GM23338 (cell line): ENCODE results near the gene GNA12. TPM values are rescaled to one million over a fixed set of nuclear protein-coding genes. Genes with fewer than 3 reads are reported as not detected.

Experiments used
- ATAC-seq: fragments of 200-7000 bp; cut with Tn5 transposase; 3 replicates; pipeline ENCODE4 v1.9.1; 2020
- DNase-seq: peaks from one replicate; pipeline ENCODE4 v3.0.0-alpha.2; 2015; ENCODE audit warnings: low spot score
- H2AFZ ChIP-seq: fragments of 200-600 bp; sonication (generic); 2 replicates; pipeline ENCODE4 v1.8.0; 2016; ENCODE audit warnings: antibody characterized with exemption, mild to moderate bottlenecking, moderate library complexity
- H3F3A ChIP-seq: fragments of 200-600 bp; sonication (generic); replicated peaks from 2 replicates; pipeline ENCODE4 v1.8.0; 2017; ENCODE audit warnings: antibody characterized with exemption, mixed run types, low read depth
- H3K27ac ChIP-seq: fragments of 200-600 bp; sonication (generic); 2 replicates; pipeline ENCODE4 v1.6.1; 2016; ENCODE audit warnings: low read depth
- H3K27me3 ChIP-seq: fragments of 200-600 bp; sonication (generic); 2 replicates; pipeline ENCODE4 v1.8.0; 2016; ENCODE audit warnings: mild to moderate bottlenecking, mixed run types, moderate library complexity; ENCODE audit not compliant: insufficient read depth
- H3K36me3 ChIP-seq: fragments of 200-600 bp; sonication (generic); 2 replicates; pipeline ENCODE4 v1.8.0; 2016; ENCODE audit warnings: mild to moderate bottlenecking; ENCODE audit not compliant: insufficient read depth
- H3K4me1 ChIP-seq: fragments of 200-600 bp; sonication (generic); 2 replicates; pipeline ENCODE4 v1.8.0; 2016; ENCODE audit warnings: mild to moderate bottlenecking, moderate library complexity; ENCODE audit not compliant: insufficient read depth
- H3K4me2 ChIP-seq: fragments of 200-600 bp; sonication (generic); 2 replicates; pipeline ENCODE4 v1.7.1; 2017; ENCODE audit warnings: mixed run types
- H3K4me3 ChIP-seq: fragments of 200-600 bp; sonication (generic); 2 replicates; pipeline ENCODE4 v1.6.1; 2016; ENCODE audit warnings: mixed run types
- H3K79me2 ChIP-seq: fragments of 200-600 bp; sonication (generic); replicated peaks from 2 replicates; pipeline ENCODE4 v1.8.0; 2017; ENCODE audit warnings: mild to moderate bottlenecking; ENCODE audit not compliant: insufficient read depth
- H3K9me2 ChIP-seq: fragments of 200-600 bp; sonication (generic); 2 replicates; pipeline ENCODE4 v1.8.0; 2017; ENCODE audit not compliant: insufficient read depth
- H4K20me1 ChIP-seq: fragments of 200-600 bp; sonication (generic); replicated peaks from 2 replicates; pipeline ENCODE4 v1.8.0; 2017; ENCODE audit warnings: mild to moderate bottlenecking; ENCODE audit not compliant: insufficient read depth
- H3K27ac Mint-ChIP-seq: 2 replicates; pipeline ENCODE4 v1.8.0; 2020; ENCODE audit warnings: inconsistent platforms, mild to moderate bottlenecking, moderate library complexity, mixed read lengths
- H3K27me3 Mint-ChIP-seq: 3 replicates; pipeline ENCODE4 v1.8.0; 2022; ENCODE audit warnings: low read depth, mild to moderate bottlenecking, moderate library complexity, mixed read lengths, inconsistent platforms; ENCODE audit not compliant: insufficient read depth, poor library complexity
- H3K36me3 Mint-ChIP-seq: 3 replicates; pipeline ENCODE4 v1.8.0; 2021; ENCODE audit warnings: low read depth, mild to moderate bottlenecking, inconsistent platforms, moderate library complexity, mixed read lengths
- H3K4me1 Mint-ChIP-seq: 3 replicates; pipeline ENCODE4 v1.8.0; 2020; ENCODE audit warnings: mild to moderate bottlenecking, inconsistent platforms, mixed read lengths
- H3K4me3 Mint-ChIP-seq: 3 replicates; pipeline ENCODE4 v1.8.0; 2021; ENCODE audit warnings: moderate library complexity, mild to moderate bottlenecking, inconsistent platforms, mixed read lengths
- H3K9me3 Mint-ChIP-seq: 3 replicates; pipeline ENCODE4 v1.8.0; 2020; ENCODE audit warnings: moderate library complexity, mild to moderate bottlenecking, inconsistent platforms, mixed read lengths
- CREB1 ChIP-seq: fragments of 250-450 bp; sonication (Bioruptor Pico); IDR thresholded peaks from 2 replicates; pipeline ENCODE4 v1.5.0; 2020; ENCODE audit warnings: low read depth, mild to moderate bottlenecking, moderate library complexity
- EZH2 ChIP-seq: fragments of 200-600 bp; sonication (generic); IDR thresholded peaks from one replicate; pipeline ENCODE4 v1.8.0; 2017; ENCODE audit warnings: antibody characterized with exemption, mild to moderate bottlenecking, low read depth; ENCODE audit not compliant: unreplicated experiment
- EZH2phosphoT487 ChIP-seq: fragments of 200-600 bp; sonication (generic); IDR thresholded peaks from one replicate; pipeline ENCODE4 v1.8.1; 2018; ENCODE audit warnings: antibody characterized with exemption; ENCODE audit not compliant: unreplicated experiment
- JUNB ChIP-seq: IDR thresholded peaks from one replicate; pipeline ENCODE4 v1.6.1; 2016; ENCODE audit warnings: antibody characterized with exemption; ENCODE audit not compliant: unreplicated experiment
- NANOG ChIP-seq: IDR thresholded peaks from 2 replicates; pipeline ENCODE4 v1.6.1; 2016; ENCODE audit warnings: antibody characterized with exemption, borderline replicate concordance
- POLR2AphosphoS5 ChIP-seq: IDR thresholded peaks from 2 replicates; pipeline ENCODE4 v1.6.1; 2016; ENCODE audit warnings: antibody characterized with exemption, low read depth
- STAT1 ChIP-seq: IDR thresholded peaks from one replicate; pipeline ENCODE4 v1.6.1; 2016; ENCODE audit warnings: antibody characterized with exemption; ENCODE audit not compliant: unreplicated experiment
- ZNF114 ChIP-seq: fragments of 250-450 bp; sonication (Bioruptor Pico); IDR thresholded peaks from 2 replicates; pipeline ENCODE4 v1.5.0; 2020; ENCODE audit warnings: mild to moderate bottlenecking, moderate library complexity
- ZNF331 ChIP-seq: fragments of 250-450 bp; sonication (Bioruptor Pico); IDR thresholded peaks from 2 replicates; pipeline ENCODE4 v1.5.0; 2020; ENCODE audit warnings: low read depth, mild to moderate bottlenecking, moderate library complexity
- polyA plus RNA-seq: library from polyadenylated mRNA; unstranded; fragments of >200 nt; fragmentation: Nextera tagmentation; extraction: Ambion mirVana; gene quantifications from 2 replicates; pipeline ENCODE4 v1.2.1, GENCODE V29; 2016
- total RNA-seq: library from RNA; depleted of rRNA; stranded (reverse); fragments of >200 nt; shearing (Covaris generic); gene quantifications from 2 replicates; pipeline ENCODE4 v1.2.3, GENCODE V29; 2014
- TF ChIP-seq, protein P1 (sequence below): fragments of 250-450 bp; sonication (Bioruptor Pico); IDR thresholded peaks from 2 replicates; pipeline ENCODE4 v1.5.0; 2020; ENCODE audit warnings: mild to moderate bottlenecking, moderate library complexity
- TF ChIP-seq, protein P2 (sequence below): IDR thresholded peaks from one replicate; pipeline ENCODE4 v1.6.1; 2018; ENCODE audit warnings: antibody characterized with exemption; ENCODE audit not compliant: unreplicated experiment
- TF ChIP-seq, protein P3 (sequence below), 2 experiments: fragments of 200-600 bp in 1 of 2; sonication (generic) in 1 of 2; conservative IDR thresholded peaks; 2 replicates each; pipeline versions ENCODE4 v1.5.1 to v1.6.1; 2016 to 2017; ENCODE audit warnings: antibody characterized with exemption in 2 of 2, low read depth in 2 of 2, mild to moderate bottlenecking in 2 of 2, moderate library complexity in 1 of 2
- TF ChIP-seq, protein P4 (sequence below): IDR thresholded peaks from 2 replicates; pipeline ENCODE4 v1.6.1; 2016; ENCODE audit warnings: antibody characterized with exemption

GNA12 gene
- total and polyA plus RNA-seq, 2 experiments from 2014 or later, result 24.0 to 87.7 TPM

DNA sequence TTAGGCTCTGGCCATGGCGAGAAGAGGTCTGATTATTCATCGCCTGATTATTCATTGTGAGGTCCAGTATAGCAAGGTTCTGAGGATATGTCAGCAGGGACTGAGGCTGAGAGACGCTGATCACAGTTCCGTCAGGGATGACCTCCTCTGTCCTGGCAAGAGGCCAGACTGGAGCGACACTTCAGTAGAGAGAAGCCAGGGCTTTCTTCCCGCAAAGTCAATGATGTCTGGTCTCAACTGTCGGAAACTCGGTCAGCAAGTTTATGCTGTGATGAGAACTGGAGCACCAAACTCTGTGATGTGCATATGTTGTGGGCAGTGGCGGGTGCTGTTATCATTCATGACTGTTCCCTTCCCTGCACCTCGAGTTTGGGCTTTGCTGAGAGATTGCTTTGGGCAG, 29.0 kb upstream of the GNA12 start:
- Histone ChIP-seq H3K4me3 (no peak overlapping the region), H3K36me3 (no peaks in the 10 kb centered on the region), H2AFZ (0 out of 2 replicates have a peak overlapping the region, but pooled peaks have one; percentile 38), H3F3A (0 out of 2 replicates have a peak, but pooled peaks cover under 1% of the 10 kb centered on the region), H3K79me2 (no peaks in the 10 kb centered on the region), H3K27me3 (no peaks in the 10 kb centered on the region), H4K20me1 (no peaks in the 10 kb centered on the region), H3K27ac (0 out of 2 replicates have a peak overlapping the region, but pooled peaks have one; percentile 39), H3K4me1 (peaks cover 4% of the 10 kb centered on the region; the same call in 1 of the 2 replicates), H3K9me2 (no peaks in the 10 kb centered on the region), H3K4me2 (no peak overlapping the region)
- H3K27ac Mint-ChIP-seq, result peak overlapping the region; percentile 100; the same call in 1 of the 2 replicates
- H3K27me3 Mint-ChIP-seq, result peaks cover 8% of the 10 kb centered on the region
- H3K9me3 Mint-ChIP-seq, result no peaks in the 10 kb centered on the region
- H3K36me3 Mint-ChIP-seq, result no peaks in the 10 kb centered on the region
- H3K4me1 Mint-ChIP-seq, result peaks cover 24% of the 10 kb centered on the region
- DNase-seq, result no peak
- ATAC-seq, result no peak
- H3K4me3 Mint-ChIP-seq, result no peak overlapping the region
- TF ChIP-seq, protein P1, sequence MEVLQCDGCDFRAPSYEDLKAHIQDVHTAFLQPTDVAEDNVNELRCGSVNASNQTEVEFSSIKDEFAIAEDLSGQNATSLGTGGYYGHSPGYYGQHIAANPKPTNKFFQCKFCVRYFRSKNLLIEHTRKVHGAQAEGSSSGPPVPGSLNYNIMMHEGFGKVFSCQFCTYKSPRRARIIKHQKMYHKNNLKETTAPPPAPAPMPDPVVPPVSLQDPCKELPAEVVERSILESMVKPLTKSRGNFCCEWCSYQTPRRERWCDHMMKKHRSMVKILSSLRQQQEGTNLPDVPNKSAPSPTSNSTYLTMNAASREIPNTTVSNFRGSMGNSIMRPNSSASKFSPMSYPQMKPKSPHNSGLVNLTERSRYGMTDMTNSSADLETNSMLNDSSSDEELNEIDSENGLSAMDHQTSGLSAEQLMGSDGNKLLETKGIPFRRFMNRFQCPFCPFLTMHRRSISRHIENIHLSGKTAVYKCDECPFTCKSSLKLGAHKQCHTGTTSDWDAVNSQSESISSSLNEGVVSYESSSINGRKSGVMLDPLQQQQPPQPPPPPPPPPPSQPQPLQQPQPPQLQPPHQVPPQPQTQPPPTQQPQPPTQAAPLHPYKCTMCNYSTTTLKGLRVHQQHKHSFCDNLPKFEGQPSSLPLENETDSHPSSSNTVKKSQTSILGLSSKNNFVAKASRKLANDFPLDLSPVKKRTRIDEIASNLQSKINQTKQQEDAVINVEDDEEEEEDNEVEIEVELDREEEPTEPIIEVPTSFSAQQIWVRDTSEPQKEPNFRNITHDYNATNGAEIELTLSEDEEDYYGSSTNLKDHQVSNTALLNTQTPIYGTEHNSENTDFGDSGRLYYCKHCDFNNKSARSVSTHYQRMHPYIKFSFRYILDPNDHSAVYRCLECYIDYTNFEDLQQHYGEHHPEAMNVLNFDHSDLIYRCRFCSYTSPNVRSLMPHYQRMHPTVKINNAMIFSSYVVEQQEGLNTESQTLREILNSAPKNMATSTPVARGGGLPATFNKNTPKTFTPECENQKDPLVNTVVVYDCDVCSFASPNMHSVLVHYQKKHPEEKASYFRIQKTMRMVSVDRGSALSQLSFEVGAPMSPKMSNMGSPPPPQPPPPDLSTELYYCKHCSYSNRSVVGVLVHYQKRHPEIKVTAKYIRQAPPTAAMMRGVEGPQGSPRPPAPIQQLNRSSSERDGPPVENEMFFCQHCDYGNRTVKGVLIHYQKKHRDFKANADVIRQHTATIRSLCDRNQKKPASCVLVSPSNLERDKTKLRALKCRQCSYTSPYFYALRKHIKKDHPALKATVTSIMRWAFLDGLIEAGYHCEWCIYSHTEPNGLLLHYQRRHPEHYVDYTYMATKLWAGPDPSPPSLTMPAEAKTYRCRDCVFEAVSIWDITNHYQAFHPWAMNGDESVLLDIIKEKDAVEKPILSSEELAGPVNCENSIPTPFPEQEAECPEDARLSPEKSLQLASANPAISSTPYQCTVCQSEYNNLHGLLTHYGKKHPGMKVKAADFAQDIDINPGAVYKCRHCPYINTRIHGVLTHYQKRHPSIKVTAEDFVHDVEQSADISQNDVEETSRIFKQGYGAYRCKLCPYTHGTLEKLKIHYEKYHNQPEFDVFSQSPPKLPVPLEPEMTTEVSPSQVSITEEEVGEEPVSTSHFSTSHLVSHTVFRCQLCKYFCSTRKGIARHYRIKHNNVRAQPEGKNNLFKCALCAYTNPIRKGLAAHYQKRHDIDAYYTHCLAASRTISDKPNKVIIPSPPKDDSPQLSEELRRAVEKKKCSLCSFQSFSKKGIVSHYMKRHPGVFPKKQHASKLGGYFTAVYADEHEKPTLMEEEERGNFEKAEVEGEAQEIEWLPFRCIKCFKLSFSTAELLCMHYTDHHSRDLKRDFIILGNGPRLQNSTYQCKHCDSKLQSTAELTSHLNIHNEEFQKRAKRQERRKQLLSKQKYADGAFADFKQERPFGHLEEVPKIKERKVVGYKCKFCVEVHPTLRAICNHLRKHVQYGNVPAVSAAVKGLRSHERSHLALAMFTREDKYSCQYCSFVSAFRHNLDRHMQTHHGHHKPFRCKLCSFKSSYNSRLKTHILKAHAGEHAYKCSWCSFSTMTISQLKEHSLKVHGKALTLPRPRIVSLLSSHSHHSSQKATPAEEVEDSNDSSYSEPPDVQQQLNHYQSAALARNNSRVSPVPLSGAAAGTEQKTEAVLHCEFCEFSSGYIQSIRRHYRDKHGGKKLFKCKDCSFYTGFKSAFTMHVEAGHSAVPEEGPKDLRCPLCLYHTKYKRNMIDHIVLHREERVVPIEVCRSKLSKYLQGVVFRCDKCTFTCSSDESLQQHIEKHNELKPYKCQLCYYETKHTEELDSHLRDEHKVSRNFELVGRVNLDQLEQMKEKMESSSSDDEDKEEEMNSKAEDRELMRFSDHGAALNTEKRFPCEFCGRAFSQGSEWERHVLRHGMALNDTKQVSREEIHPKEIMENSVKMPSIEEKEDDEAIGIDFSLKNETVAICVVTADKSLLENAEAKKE (CRISPR knock-in tag), result no peak
- TF ChIP-seq, protein P2, sequence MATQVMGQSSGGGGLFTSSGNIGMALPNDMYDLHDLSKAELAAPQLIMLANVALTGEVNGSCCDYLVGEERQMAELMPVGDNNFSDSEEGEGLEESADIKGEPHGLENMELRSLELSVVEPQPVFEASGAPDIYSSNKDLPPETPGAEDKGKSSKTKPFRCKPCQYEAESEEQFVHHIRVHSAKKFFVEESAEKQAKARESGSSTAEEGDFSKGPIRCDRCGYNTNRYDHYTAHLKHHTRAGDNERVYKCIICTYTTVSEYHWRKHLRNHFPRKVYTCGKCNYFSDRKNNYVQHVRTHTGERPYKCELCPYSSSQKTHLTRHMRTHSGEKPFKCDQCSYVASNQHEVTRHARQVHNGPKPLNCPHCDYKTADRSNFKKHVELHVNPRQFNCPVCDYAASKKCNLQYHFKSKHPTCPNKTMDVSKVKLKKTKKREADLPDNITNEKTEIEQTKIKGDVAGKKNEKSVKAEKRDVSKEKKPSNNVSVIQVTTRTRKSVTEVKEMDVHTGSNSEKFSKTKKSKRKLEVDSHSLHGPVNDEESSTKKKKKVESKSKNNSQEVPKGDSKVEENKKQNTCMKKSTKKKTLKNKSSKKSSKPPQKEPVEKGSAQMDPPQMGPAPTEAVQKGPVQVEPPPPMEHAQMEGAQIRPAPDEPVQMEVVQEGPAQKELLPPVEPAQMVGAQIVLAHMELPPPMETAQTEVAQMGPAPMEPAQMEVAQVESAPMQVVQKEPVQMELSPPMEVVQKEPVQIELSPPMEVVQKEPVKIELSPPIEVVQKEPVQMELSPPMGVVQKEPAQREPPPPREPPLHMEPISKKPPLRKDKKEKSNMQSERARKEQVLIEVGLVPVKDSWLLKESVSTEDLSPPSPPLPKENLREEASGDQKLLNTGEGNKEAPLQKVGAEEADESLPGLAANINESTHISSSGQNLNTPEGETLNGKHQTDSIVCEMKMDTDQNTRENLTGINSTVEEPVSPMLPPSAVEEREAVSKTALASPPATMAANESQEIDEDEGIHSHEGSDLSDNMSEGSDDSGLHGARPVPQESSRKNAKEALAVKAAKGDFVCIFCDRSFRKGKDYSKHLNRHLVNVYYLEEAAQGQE, result no peak
- TF ChIP-seq STAT1 (no peak), CREB1 (CRISPR knock-in tag) (no peak), EZH2 (no peak), EZH2phosphoT487 (no peak), ZNF331 (CRISPR knock-in tag) (no peak), JUNB (no peak), POLR2AphosphoS5 (no peak), NANOG (no peak), ZNF114 (CRISPR knock-in tag) (no peak)
- TF ChIP-seq, protein P3, sequence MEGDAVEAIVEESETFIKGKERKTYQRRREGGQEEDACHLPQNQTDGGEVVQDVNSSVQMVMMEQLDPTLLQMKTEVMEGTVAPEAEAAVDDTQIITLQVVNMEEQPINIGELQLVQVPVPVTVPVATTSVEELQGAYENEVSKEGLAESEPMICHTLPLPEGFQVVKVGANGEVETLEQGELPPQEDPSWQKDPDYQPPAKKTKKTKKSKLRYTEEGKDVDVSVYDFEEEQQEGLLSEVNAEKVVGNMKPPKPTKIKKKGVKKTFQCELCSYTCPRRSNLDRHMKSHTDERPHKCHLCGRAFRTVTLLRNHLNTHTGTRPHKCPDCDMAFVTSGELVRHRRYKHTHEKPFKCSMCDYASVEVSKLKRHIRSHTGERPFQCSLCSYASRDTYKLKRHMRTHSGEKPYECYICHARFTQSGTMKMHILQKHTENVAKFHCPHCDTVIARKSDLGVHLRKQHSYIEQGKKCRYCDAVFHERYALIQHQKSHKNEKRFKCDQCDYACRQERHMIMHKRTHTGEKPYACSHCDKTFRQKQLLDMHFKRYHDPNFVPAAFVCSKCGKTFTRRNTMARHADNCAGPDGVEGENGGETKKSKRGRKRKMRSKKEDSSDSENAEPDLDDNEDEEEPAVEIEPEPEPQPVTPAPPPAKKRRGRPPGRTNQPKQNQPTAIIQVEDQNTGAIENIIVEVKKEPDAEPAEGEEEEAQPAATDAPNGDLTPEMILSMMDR (conservative IDR thresholded peaks at IDR 0.05; ENCODE audit: low read depth in 2 of 2), result no peak
- TF ChIP-seq, protein P4, sequence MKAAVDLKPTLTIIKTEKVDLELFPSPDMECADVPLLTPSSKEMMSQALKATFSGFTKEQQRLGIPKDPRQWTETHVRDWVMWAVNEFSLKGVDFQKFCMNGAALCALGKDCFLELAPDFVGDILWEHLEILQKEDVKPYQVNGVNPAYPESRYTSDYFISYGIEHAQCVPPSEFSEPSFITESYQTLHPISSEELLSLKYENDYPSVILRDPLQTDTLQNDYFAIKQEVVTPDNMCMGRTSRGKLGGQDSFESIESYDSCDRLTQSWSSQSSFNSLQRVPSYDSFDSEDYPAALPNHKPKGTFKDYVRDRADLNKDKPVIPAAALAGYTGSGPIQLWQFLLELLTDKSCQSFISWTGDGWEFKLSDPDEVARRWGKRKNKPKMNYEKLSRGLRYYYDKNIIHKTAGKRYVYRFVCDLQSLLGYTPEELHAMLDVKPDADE, result no peak
